SK-N-SH (cell line): ENCODE measurements around the gene CDH12. TPM values are rescaled to one million over a fixed set of nuclear protein-coding genes. Genes with fewer than 3 reads are reported as not detected.

Experiments
- CTCF ChIA-PET: fragments of 300-600, 350-600 bp; formaldehyde crosslinking; extraction: SDS; loops from one replicate; lab custom pipeline; 2021; lab: Yijun Ruan, JAX
- POLR2A ChIA-PET: fragments of 350-600 bp; sonication (Branson Sonifier 250); formaldehyde crosslinking; extraction: SDS; loops from one replicate; lab custom pipeline; 2020; ENCODE audit warnings: antibody characterized with exemption, inconsistent platforms; lab: Yijun Ruan, JAX
- DNase-seq: peaks from one replicate; pipeline ENCODE4 v3.0.0; 2012
- H2AFZ ChIP-seq: fragments of 200-600 bp; sonication (generic); 2 replicates; pipeline ENCODE4 v1.8.1; 2016; ENCODE audit warnings: antibody characterized with exemption, mild to moderate bottlenecking, low read depth
- H3F3A ChIP-seq: fragments of 200-600 bp; sonication (generic); replicated peaks from 2 replicates; pipeline ENCODE3; 2016; ENCODE audit warnings: antibody characterized with exemption, mild to moderate bottlenecking; ENCODE audit not compliant: insufficient read depth
- H3K27ac ChIP-seq, 2 experiments: fragments of 200-500 bp in 1 of 2; fragments of 200-600 bp in 1 of 2; sonication (Bioruptor generic) in 1 of 2; sonication (generic), shearing (Covaris generic) in 1 of 2; 2 replicates each; pipeline versions ENCODE4 v1.5.1 to v1.6.1; 2014 to 2016; ENCODE audit warnings: low read depth in 2 of 2, inconsistent platforms in 1 of 2, low read length in 1 of 2, mild to moderate bottlenecking in 1 of 2, mixed read lengths in 1 of 2
- H3K27me3 ChIP-seq: fragments of 200-600 bp; sonication (generic), shearing (Covaris generic); 2 replicates; pipeline ENCODE4 v1.6.1; 2016; ENCODE audit warnings: mixed run types; ENCODE audit not compliant: insufficient read depth
- H3K36me3 ChIP-seq, 2 experiments: fragments of 200-500 bp in 1 of 2; fragments of 200-600 bp in 1 of 2; sonication (Bioruptor generic) in 1 of 2; sonication (generic) in 1 of 2; replicated peaks in 1 of 2; 2 replicates each; pipeline versions ENCODE3 to v1.5.1; 2014 to 2016; ENCODE audit warnings: low read length in 1 of 2, mild to moderate bottlenecking in 1 of 2; ENCODE audit not compliant: insufficient read depth in 2 of 2, control insufficient read depth in 1 of 2
- H3K4me1 ChIP-seq, 2 experiments: fragments of 200-500 bp in 1 of 2; fragments of 200-600 bp in 1 of 2; sonication (Bioruptor generic) in 1 of 2; sonication (generic), shearing (Covaris generic) in 1 of 2; 2 replicates each; pipeline versions ENCODE4 v1.5.1 to v1.6.1; 2014 to 2016; ENCODE audit warnings: low read depth in 1 of 2, low read length in 1 of 2, mixed run types in 1 of 2; ENCODE audit not compliant: insufficient read depth in 2 of 2, control insufficient read depth in 1 of 2
- H3K4me2 ChIP-seq: fragments of 200-600 bp; sonication (generic), shearing (Covaris generic); 2 replicates; pipeline ENCODE4 v1.6.1; 2017; ENCODE audit warnings: mixed run types
- H3K4me3 ChIP-seq, 2 experiments: fragments of 200-500 bp in 1 of 2; fragments of 200-600 bp in 1 of 2; sonication (Bioruptor generic) in 1 of 2; sonication (generic), shearing (Covaris generic) in 1 of 2; 2 replicates each; pipeline versions ENCODE4 v1.5.1 to v1.8.1; 2014 to 2016; ENCODE audit warnings: low read depth in 2 of 2, inconsistent platforms in 1 of 2, low read length in 1 of 2, mild to moderate bottlenecking in 1 of 2, mixed read lengths in 1 of 2, moderate library complexity in 1 of 2
- H3K79me2 ChIP-seq: fragments of 200-600 bp; sonication (generic); 2 replicates; pipeline ENCODE4 v1.8.1; 2017; ENCODE audit warnings: mild to moderate bottlenecking; ENCODE audit not compliant: insufficient read depth
- H3K9ac ChIP-seq: fragments of 200-600 bp; sonication (generic); 2 replicates; pipeline ENCODE4 v1.6.1; 2017; ENCODE audit warnings: mixed run types
- H3K9me2 ChIP-seq: fragments of 200-600 bp; sonication (generic); 2 replicates; pipeline ENCODE4 v1.6.1; 2017; ENCODE audit warnings: mixed run types
- H3K9me3 ChIP-seq: fragments of 200-600 bp; sonication (generic); 2 replicates; pipeline ENCODE4 v1.6.1; 2017; ENCODE audit warnings: mixed run types, mild to moderate bottlenecking, moderate library complexity
- H4K20me1 ChIP-seq: fragments of 200-600 bp; sonication (generic); 2 replicates; pipeline ENCODE4 v1.6.1; 2017; ENCODE audit warnings: mild to moderate bottlenecking, mixed run types; ENCODE audit not compliant: insufficient read depth
- EZH2phosphoT487 ChIP-seq: fragments of 200-600 bp; sonication (generic); IDR thresholded peaks from 2 replicates; pipeline ENCODE4 v1.6.1; 2017; ENCODE audit warnings: low read depth, mixed run types, mild to moderate bottlenecking, antibody characterized with exemption, moderate library complexity, borderline replicate concordance
- FOSL2 ChIP-seq: IDR thresholded peaks from 2 replicates; pipeline ENCODE4 v1.4.0; 2012; ENCODE audit warnings: low read depth, mild to moderate bottlenecking, moderate library complexity, borderline replicate concordance
- FOXJ3 ChIP-seq: sonication (generic); formaldehyde crosslinking; IDR thresholded peaks from 2 replicates; pipeline ENCODE4 v1.5.1; 2020; ENCODE audit warnings: mild to moderate bottlenecking, missing genetic modification reagents
- FOXM1 ChIP-seq: IDR thresholded peaks from 2 replicates; pipeline ENCODE4 v1.4.0; 2012; ENCODE audit warnings: low read depth, mild to moderate bottlenecking
- GABPA ChIP-seq: IDR thresholded peaks from 2 replicates; pipeline ENCODE4 v1.4.0; 2012; ENCODE audit warnings: low read depth, mild to moderate bottlenecking
- JUND ChIP-seq: IDR thresholded peaks from 2 replicates; pipeline ENCODE4 v1.4.0; 2012
- MEF2A ChIP-seq: IDR thresholded peaks from 2 replicates; pipeline ENCODE4 v1.4.0; 2012; ENCODE audit warnings: low read depth, borderline replicate concordance
- MXI1 ChIP-seq: IDR thresholded peaks from 2 replicates; pipeline ENCODE4 v1.6.1; 2012; ENCODE audit warnings: mild to moderate bottlenecking, low read depth, low read length, improper control_type of control experiment
- NRF1 ChIP-seq: IDR thresholded peaks from 2 replicates; pipeline ENCODE4 v1.6.1; 2012; ENCODE audit warnings: low read depth, mild to moderate bottlenecking, low read length
- RAD21 ChIP-seq: IDR thresholded peaks from 2 replicates; pipeline ENCODE4 v1.6.1; 2012; ENCODE audit warnings: mild to moderate bottlenecking, low read length
- RCOR1 ChIP-seq: fragments of 150-350 bp; IDR thresholded peaks from 2 replicates; pipeline ENCODE4 v1.6.1; 2017; ENCODE audit warnings: antibody characterized with exemption, low read length
- SIN3A ChIP-seq: IDR thresholded peaks from 2 replicates; pipeline ENCODE4 v1.6.1; 2012; ENCODE audit warnings: low read depth, mild to moderate bottlenecking, low read length, moderate library complexity, borderline replicate concordance
- SMC3 ChIP-seq: IDR thresholded peaks from 2 replicates; pipeline ENCODE4 v1.6.1; 2012; ENCODE audit warnings: low read depth, low read length, improper control_type of control experiment
- TCF12 ChIP-seq: IDR thresholded peaks from 2 replicates; pipeline ENCODE4 v1.4.0; 2012
- YY1 ChIP-seq: IDR thresholded peaks from 2 replicates; pipeline ENCODE4 v1.4.0; 2012; ENCODE audit warnings: low read depth, mild to moderate bottlenecking
- WGBS: methylation state at CpG from one replicate; pipeline ENCODE4 v1.1.6; 2017; ENCODE audit warnings: low lambda C conversion rate; 5-methylcytosine and 5-hydroxymethylcytosine counted together
- polyA plus RNA-seq, 3 experiments: library from polyadenylated mRNA; depleted of rRNA; stranded (reverse); fragments of >200 nt; gene quantifications; 2 replicates each; pipeline ENCODE4 v1.2.3, GENCODE V29; 2012
- TF ChIP-seq, protein P1 (sequence below): fragments of 150-350 bp; IDR thresholded peaks from 2 replicates; pipeline ENCODE4 v1.6.1; 2016; ENCODE audit warnings: mild to moderate bottlenecking, low read depth, low read length
- TF ChIP-seq, protein P2 (sequence below): IDR thresholded peaks from 2 replicates; pipeline ENCODE4; 2012
- TF ChIP-seq, protein P3 (sequence below): IDR thresholded peaks from 2 replicates; pipeline ENCODE4 v1.6.1; 2012; ENCODE audit warnings: mild to moderate bottlenecking, low read depth, low read length, moderate library complexity
- TF ChIP-seq, protein P4 (sequence below): IDR thresholded peaks from 2 replicates; pipeline ENCODE4 v1.4.0; 2012; ENCODE audit warnings: low read depth
- TF ChIP-seq, protein P5 (sequence below): IDR thresholded peaks from 2 replicates; pipeline ENCODE4 v1.4.0; 2012; ENCODE audit warnings: low read depth, borderline replicate concordance

Gene CDH12
- polyA plus RNA-seq, 1 of the 3 experiments (the other 2 are of a cell fraction): not detected

DNA sequence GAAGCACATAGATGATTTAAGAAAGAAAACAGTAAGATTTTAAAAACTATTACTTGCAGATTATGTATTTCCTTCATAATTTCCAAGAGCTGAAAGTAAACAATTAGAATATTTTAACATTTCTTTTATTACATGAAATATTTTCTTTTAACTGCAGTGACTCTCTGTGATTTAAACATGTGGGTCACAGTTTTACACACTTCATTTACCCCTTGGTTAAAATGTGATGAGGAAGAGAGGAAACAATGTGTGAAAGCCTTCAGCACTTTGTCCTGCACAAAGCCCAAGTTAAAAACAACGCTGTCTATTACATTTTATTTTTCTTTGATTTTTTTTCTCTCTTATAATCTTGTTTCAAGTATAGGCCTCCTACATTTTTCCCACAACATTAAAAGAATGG, 801.3 kb downstream of the CDH12 start (continued):
- TF ChIP-seq, protein P1, sequence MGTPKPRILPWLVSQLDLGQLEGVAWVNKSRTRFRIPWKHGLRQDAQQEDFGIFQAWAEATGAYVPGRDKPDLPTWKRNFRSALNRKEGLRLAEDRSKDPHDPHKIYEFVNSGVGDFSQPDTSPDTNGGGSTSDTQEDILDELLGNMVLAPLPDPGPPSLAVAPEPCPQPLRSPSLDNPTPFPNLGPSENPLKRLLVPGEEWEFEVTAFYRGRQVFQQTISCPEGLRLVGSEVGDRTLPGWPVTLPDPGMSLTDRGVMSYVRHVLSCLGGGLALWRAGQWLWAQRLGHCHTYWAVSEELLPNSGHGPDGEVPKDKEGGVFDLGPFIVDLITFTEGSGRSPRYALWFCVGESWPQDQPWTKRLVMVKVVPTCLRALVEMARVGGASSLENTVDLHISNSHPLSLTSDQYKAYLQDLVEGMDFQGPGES: no peak
- no peak for TF ChIP-seq MEF2A
- TF ChIP-seq GABPA: no peak
- TF ChIP-seq SIN3A: no peak
- TF ChIP-seq, all 33 proteins: peak for 0

DNA sequence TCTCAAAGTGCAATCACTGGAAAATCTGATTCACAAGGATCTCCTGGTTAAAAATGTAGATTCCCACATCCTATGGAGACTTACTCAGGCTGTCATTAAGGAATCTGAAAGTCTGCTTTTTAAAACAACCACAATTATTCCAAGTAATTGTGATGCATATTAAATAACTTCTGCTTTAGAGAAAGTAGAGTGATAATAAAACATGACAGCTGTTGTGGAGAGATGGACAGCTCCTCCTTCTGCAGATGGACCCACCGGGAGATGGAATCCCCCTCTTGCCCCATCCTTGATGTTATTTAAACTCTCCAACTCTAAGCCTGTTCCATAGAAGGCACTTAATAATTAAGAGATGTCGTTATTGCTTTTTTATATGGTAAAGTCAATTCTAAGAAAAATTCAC, 802.2 kb downstream of the CDH12 start:
- Histone ChIP-seq H3K27ac (no peak overlapping the region), H3K9me2 (no peaks in the 10 kb centered on the region), H3K4me3 (no peak overlapping the region), H3F3A (no peaks in the 10 kb centered on the region), H2AFZ (no peak overlapping the region), H3K9me3 (no peaks in the 10 kb centered on the region), H3K9ac (no peak overlapping the region), H3K79me2 (no peaks in the 10 kb centered on the region), H4K20me1 (no peaks in the 10 kb centered on the region), H3K4me1 (no peaks in the 10 kb centered on the region), H3K36me3 (no peaks in the 10 kb centered on the region), H3K4me2 (no peak overlapping the region), H3K27me3 (no peaks in the 10 kb centered on the region)
- no peak for TF ChIP-seq SIN3A
- no peak for TF ChIP-seq RAD21
- no peak for TF ChIP-seq MXI1
- TF ChIP-seq, protein P2, sequence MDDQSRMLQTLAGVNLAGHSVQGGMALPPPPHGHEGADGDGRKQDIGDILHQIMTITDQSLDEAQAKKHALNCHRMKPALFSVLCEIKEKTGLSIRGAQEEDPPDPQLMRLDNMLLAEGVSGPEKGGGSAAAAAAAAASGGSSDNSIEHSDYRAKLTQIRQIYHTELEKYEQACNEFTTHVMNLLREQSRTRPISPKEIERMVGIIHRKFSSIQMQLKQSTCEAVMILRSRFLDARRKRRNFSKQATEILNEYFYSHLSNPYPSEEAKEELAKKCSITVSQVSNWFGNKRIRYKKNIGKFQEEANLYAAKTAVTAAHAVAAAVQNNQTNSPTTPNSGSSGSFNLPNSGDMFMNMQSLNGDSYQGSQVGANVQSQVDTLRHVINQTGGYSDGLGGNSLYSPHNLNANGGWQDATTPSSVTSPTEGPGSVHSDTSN: no peak
- TF ChIP-seq FOXM1: no peak
- no peak for TF ChIP-seq FOXJ3 (CRISPR knock-in tag)
- TF ChIP-seq, protein P3, sequence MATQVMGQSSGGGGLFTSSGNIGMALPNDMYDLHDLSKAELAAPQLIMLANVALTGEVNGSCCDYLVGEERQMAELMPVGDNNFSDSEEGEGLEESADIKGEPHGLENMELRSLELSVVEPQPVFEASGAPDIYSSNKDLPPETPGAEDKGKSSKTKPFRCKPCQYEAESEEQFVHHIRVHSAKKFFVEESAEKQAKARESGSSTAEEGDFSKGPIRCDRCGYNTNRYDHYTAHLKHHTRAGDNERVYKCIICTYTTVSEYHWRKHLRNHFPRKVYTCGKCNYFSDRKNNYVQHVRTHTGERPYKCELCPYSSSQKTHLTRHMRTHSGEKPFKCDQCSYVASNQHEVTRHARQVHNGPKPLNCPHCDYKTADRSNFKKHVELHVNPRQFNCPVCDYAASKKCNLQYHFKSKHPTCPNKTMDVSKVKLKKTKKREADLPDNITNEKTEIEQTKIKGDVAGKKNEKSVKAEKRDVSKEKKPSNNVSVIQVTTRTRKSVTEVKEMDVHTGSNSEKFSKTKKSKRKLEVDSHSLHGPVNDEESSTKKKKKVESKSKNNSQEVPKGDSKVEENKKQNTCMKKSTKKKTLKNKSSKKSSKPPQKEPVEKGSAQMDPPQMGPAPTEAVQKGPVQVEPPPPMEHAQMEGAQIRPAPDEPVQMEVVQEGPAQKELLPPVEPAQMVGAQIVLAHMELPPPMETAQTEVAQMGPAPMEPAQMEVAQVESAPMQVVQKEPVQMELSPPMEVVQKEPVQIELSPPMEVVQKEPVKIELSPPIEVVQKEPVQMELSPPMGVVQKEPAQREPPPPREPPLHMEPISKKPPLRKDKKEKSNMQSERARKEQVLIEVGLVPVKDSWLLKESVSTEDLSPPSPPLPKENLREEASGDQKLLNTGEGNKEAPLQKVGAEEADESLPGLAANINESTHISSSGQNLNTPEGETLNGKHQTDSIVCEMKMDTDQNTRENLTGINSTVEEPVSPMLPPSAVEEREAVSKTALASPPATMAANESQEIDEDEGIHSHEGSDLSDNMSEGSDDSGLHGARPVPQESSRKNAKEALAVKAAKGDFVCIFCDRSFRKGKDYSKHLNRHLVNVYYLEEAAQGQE: no peak
- TF ChIP-seq EZH2phosphoT487: no peak
- no peak for TF ChIP-seq YY1
- no peak for TF ChIP-seq NRF1
- no peak for TF ChIP-seq FOSL2
- no peak for TF ChIP-seq JUND
- TF ChIP-seq TCF12: no peak
- TF ChIP-seq SMC3: no peak
- TF ChIP-seq, protein P4, sequence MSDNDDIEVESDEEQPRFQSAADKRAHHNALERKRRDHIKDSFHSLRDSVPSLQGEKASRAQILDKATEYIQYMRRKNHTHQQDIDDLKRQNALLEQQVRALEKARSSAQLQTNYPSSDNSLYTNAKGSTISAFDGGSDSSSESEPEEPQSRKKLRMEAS: no peak
- no peak for TF ChIP-seq RCOR1
- TF ChIP-seq, protein P5, sequence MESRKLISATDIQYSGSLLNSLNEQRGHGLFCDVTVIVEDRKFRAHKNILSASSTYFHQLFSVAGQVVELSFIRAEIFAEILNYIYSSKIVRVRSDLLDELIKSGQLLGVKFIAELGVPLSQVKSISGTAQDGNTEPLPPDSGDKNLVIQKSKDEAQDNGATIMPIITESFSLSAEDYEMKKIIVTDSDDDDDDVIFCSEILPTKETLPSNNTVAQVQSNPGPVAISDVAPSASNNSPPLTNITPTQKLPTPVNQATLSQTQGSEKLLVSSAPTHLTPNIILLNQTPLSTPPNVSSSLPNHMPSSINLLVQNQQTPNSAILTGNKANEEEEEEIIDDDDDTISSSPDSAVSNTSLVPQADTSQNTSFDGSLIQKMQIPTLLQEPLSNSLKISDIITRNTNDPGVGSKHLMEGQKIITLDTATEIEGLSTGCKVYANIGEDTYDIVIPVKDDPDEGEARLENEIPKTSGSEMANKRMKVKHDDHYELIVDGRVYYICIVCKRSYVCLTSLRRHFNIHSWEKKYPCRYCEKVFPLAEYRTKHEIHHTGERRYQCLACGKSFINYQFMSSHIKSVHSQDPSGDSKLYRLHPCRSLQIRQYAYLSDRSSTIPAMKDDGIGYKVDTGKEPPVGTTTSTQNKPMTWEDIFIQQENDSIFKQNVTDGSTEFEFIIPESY: no peak
- ChIA-PET CTCF (no interaction called here), POLR2A (no interaction called here)
- DNase-seq: no peak
- WGBS: 2% methylated on average over 2 of the region's 2 CpGs
